ENCODE measurements around the gene SREBF2. TPM values are rescaled to one million over a fixed set of nuclear protein-coding genes. Genes with fewer than 3 reads are reported as not detected.
A peak's percentile ranks its signal among the peaks of the same experiment; 100 is the strongest.

Gene SREBF2
- total and polyA plus RNA-seq, 2 of the 13 experiments (the other 11 are each of a cell fraction or from before 2014, with no cell fraction given) = 53.8 to 72.6 TPM

GRCh38 chr22:41822317-41823057 is 10.4 kb upstream of the SREBF2 start:
- POLR2A ChIA-PET = no interaction called here

More at GRCh38 chr22:41822317-41823057, 10.4 kb upstream of the SREBF2 start:
- FAIRE-seq (no peak), ATAC-seq (peak; percentile 54), DNase-seq (ENCODE audit: low spot score) (peak; percentile 62)
- Histone ChIP-seq H3K4me3 (replicated peaks in 1 of 3; ENCODE audit: insufficient read depth in 1 of 3, low read depth in 2 of 3, low read length in 3 of 3) (no peak overlapping the region), H3K4me2 (ENCODE audit: low read depth, low read length) (no peak overlapping the region), H3K79me2 (ENCODE audit: insufficient read depth, low read length) (no peaks in the 10 kb centered on the region), H3K36me3 (replicated peaks in 1 of 2; ENCODE audit: control insufficient read depth in 1 of 2, insufficient read depth in 2 of 2, low read length in 2 of 2) (peaks cover 1 to 36% of the 10 kb centered on the region in 2 experiments; a peak in 4 of 5 replicates), H2AFZ (ENCODE audit: low read length) (no peak overlapping the region), H3K27me3 (ENCODE audit: control insufficient read depth in 1 of 2, insufficient read depth in 2 of 2, low read length in 2 of 2) (no peaks in the 10 kb centered on the region), H3K9ac (ENCODE audit: insufficient read depth, low read depth, low read length) (no peak overlapping the region), H3K4me1 (ENCODE audit: insufficient read depth, low read length) (no peaks in the 10 kb centered on the region), H3K27ac (ENCODE audit: extremely low read length, insufficient read depth, low read length) (no peak overlapping the region), H4K20me1 (ENCODE audit: insufficient read depth, low read length) (no peaks in the 10 kb centered on the region), H3K9me3 (ENCODE audit: low read length) (no peaks in the 10 kb centered on the region)
- CTCF ChIA-PET (ENCODE audit: low intra/inter-chr PET ratio, low total read pairs) = interaction anchor here (1.3 to 2.2 kb wide), 4 partner anchors 32 to 135 kb away, joined by 3 to 15 read pairs (median 4); no protein-coding TSS in a partner anchor
- no TSS peak for BruUV-seq (replicated peaks)
- peak; percentile 95 for TF ChIP-seq ARID3A (IDR thresholded peaks at IDR 0.05; ENCODE audit: low read depth, low read length)
- TF ChIP-seq SMC3 (IDR thresholded peaks at IDR 0.05; ENCODE audit: low read length) = peak; percentile 57
- TF ChIP-seq MNT (IDR thresholded peaks at IDR 0.05) = peak; percentile 57; the same call in 1 of the 2 replicates
- TF ChIP-seq FOXA1 (IDR thresholded peaks at IDR 0.05) = no peak
- 0 out of 2 replicates have a peak, but pooled peaks have one; percentile 9 for TF ChIP-seq FOXA1 (CRISPR knock-in tag; IDR thresholded peaks at IDR 0.05)
- peak; percentile 64 for TF ChIP-seq CTCF (CRISPR knock-in tag; IDR thresholded peaks at IDR 0.05)
- TF ChIP-seq STAG1 (CRISPR knock-in tag; IDR thresholded peaks at IDR 0.05) = peak; percentile 70
- TF ChIP-seq DMAP1 (CRISPR knock-in tag; IDR thresholded peaks at IDR 0.05) = no peak
- no peak for TF ChIP-seq ZBTB49 (CRISPR knock-in tag; IDR thresholded peaks at IDR 0.05; ENCODE audit: borderline replicate concordance)
- TF ChIP-seq RAD21 (CRISPR knock-in tag; IDR thresholded peaks at IDR 0.05) = peak; percentile 63
- intact Hi-C loops (cut with micrococcal nuclease; ENCODE audit: unreplicated experiment) = loop anchor here (5.0 kb wide), 1 partner anchor 35 kb away; no protein-coding TSS in a partner anchor
- in situ Hi-C loops (cut with HindIII; ENCODE audit: extremely low pct_ligation_motif_present, low pct_unique_long_range_greater_than_20kb) = no loop called here
- WGBS (ENCODE audit: low lambda C conversion rate) = 83% methylated on average over 3 of the region's 3 CpGs

Measured in HepG2 (cell line).